Hematopoietic multipotent progenitor cell treated with erythropoietin and hydrocortisone succinate and interleukin-3 and kit ligand, for 4 days (in vitro differentiated cells): ENCODE measurements around the gene PLAAT3.
"Not testable (repeated sequence)": the region's sequence is repeated elsewhere in the genome, so short reads cannot be mapped to it uniquely, and the experiment has no call there.

Source experiments
- DNase-seq: peaks from one replicate; pipeline ENCODE4 v3.0.0-alpha.2; 2015

Gene PLAAT3

DNA sequence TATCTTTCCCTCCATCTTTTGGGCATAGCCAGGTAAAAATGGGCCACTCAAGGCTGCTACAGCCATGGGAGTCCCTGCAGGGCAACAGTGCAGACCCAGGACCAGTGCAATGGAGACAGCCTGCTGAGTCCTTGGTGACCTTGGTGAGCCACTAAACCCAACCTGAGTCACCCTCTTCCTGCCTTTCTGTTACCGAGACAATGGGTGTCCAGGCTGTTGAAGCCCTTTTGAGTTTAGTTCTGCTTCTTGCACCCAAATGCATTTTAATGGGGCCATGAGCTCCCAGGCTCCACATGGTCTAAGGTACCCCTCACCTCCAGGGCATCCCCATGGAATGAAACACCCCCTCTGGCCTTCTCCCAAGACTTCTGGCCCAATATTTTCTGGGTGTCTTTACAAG lies 78.5 kb downstream of the PLAAT3 start:
- peak; percentile 21 for DNase-seq

DNA sequence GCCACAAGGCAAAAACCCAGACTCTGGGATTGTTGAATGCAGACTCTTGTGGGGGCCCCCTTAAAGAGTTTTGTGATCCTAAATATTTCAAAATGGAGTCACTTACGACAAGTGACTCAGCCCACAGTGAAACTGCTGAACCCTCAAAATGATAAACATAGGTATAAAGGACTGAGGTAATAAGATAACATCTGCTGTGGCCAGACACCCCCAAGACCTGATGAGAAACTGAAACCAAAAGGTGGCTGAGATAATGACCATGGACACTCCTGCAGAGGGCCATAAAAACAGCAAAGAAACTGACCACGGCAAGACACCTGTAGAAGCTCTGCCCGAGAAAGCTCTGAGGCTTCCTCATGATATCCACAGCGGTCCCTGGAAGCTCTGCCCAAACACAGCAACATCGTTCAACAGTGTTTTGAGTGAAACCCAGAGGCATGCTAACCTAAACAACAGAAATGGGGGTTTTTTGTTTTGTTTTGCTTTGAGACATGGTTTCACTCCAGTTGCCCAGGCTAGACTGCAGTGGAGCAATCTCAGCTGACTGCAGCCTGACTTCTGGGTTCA lies 79.3 kb downstream of the PLAAT3 start:
- no peak for DNase-seq

DNA sequence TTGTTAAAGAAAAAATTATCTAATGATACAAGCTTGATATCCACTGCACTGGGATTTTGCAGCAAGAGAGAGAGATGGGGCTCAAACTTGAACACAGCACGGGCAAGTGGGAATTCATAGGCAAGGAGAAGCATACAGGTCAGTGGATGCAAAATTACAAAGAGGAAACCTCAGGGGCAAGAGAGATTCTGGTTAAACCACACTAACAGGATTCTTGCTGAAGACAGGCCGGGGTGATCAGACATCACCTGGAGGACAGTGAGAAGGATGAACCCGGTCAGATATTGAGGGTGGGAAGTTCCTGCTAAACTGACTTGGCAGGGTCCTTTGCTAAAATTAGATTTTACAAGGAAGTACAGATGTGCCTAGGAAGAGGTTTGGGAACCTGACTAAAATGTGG lies 80.2 kb downstream of the PLAAT3 start:
- no peak for DNase-seq

DNA sequence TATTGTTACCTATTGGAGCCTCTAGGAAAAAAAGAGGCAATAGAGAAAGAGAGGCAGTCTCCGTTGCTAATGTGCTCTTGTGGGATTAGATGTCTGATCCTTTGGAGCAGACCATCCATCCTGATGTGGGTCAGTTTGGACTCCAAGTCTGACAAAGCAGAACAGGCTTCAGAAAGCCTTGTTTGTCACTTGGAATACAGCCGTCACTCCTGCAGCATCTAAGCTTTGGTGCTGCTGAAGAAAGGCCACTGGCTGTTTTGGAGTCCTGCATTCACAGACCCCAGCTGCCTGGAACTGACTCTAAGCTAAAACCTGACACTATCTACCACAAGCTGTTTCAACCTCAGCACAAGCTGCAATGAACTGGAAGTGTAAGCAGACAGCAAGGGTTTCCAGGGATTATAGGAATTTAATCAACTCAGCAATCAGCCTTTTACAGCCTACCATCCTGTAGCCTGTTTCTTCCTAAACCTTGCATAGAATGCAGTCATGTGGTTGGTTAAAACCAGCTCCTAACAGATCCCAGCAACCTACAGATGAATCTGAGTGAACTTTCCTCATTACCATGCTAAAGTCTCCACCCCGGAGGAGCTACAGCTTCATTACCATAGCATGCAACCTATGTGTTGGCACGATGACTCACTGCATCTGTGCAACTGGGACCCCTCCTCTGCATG lies 81.3 kb downstream of the PLAAT3 start:
- no peak for DNase-seq

DNA sequence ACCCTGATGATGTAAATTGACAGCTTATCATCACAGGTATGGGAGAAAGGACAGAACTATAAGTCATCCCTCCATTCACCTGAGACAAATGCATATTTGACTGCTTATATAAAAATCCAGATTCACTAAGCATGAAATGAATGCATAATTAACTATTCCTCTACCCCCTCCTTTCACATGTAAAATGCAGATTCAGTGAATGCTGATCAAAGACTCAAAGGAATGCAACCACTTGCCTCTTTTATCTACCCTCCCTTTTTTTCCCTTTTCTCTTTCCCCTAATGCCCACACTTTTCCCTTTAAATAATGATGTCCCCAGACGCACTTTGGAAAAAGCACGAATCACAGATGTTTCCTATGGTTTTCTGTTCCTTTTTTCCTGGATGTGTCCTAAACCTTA lies 82.1 kb downstream of the PLAAT3 start:
- no peak for DNase-seq

DNA sequence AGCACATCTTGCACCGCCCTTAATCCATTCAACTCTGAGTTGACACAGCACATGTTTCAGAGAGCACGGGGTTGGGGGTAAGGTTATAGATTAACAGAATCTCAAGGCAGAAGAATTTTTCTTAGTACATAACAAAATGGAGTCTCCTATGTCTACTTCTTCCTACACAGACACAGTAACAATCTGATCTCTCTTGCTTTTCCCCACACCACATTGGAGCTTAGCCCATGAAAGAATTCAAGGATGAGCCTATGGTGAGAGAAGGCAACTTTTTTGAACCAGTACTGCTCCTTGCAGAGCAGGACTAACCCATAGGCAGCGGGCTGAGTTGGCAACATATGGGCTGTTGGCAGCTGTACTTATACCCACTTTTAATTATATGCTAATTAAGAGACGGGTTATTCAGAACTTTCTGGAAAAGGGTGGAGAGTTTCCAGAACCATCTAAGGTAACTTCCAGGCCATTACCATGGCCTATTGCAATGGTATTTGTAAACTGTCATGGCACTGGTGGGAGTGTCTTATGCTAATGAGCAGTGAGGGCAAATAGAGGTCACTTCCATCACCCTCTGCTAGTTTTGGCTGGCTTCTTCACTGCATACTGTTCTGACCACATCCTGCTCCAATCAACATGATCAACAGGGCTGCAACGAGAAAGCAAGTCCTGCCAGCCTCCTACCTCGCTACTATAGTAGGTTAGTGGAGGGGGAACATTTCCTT lies 83.0 kb downstream of the PLAAT3 start:
- peak; percentile 68 for DNase-seq

DNA sequence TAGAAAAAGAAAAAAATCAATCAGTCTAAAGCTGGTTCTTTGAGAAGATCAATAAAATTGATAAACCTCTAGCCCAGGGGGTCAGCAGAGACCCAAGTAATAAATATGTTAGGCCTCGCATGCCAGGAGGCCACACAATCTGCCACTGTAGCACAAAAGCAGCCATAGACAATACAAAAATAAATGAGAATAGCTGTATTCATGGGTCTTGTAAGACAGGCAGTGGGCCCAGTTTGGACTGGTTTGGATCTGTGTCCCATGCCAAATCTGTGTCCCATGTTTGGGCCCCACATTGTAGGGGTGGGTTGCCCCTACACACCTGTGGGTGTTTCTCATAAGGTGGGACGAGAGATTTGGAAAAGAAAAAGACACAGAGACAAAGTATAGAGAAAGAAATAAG lies 84.2 kb downstream of the PLAAT3 start:
- no peak for DNase-seq

DNA sequence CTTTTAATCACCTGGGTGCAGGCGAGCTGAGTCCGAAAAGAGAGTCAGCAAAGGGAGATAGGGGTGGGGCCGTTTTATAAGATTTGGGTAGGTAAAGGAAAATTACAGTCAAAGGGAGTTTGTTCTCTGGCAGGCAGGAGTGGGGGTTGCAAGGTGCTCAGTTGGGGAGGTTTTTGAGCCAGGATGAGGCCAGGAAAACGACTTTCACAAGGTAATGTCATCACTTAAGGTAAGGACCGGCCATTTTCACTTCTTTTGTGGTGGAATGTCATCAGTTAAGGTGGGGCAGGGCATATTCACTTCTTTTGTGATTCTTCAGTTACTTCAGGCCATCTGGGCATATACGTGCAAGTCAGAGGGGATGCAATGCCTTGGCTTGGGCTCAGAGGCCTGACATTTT lies 84.9 kb downstream of the PLAAT3 start:
- not testable (repeated sequence) for DNase-seq

DNA sequence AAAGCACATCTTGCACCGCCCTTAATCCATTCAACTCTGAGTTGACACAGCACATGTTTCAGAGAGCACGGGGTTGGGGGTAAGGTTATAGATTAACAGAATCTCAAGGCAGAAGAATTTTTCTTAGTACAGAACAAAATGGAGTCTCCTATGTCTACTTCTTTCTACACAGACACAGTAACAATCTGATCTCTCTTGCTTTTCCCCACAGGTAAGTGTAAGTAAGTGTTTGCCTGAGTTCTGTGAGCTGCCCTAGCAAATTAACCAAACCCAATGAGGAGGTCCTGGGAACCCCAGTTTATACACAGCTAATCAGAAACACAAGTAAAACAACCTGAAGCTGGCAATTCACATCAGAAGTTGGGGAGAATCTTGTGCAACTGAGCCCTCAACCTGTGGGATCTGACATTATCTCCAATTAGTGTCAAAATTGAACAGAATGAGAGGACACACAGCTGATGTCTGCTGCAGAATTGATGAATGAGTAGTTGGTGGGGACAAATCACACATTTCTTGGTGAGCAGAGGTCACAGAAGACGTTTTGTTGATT lies 85.4 kb downstream of the PLAAT3 start:
- not testable (repeated sequence) for DNase-seq

DNA sequence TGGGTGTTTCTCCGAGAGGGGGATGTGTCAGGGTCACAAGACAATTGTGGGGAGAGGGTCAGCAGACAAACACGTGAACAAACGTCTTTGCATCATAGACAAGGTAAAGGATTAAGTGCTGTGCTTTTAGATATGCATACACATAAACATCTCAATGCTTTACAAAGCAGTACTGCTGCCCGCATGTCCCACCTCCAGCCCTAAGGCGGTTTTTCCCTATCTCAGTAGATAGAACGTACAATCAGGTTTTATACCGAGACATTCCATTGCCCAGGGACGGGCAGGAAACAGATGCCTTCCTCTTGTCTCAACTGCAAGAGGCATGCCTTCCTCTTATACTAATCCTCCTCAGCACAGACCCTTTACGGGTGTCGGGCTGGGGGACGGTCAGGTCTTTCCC lies 86.1 kb downstream of the PLAAT3 start:
- DNase-seq: not testable (repeated sequence)

DNA sequence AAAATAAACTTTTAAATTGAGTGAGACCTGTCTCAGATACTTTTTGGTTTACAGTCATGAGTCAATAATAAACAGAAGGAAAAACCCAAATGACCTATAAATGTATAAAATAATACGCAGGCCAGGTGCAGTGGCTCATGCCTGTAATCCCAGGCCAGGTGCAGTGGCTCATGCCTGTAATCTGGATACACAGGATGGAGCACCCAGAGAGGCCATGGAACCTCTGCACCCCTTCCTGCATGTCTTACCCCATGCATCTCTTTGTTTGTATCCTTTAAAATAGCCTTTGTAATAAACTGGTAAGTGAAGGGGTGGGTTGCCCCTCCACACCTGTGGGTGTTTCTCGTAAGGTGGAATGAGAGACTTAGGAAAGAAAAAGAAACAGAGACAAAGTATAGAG lies 86.6 kb downstream of the PLAAT3 start:
- no peak for DNase-seq
